Keratinocyte (primary cell): ENCODE results near the gene KIF5B.

Experiments used
- EZH2 ChIP-seq: IDR thresholded peaks from one replicate; pipeline ENCODE4 v1.6.1; 2012; ENCODE audit warnings: inconsistent platforms, mild to moderate bottlenecking, low read length, moderate library complexity
- TF ChIP-seq, protein P1 (sequence below), 3 experiments: IDR thresholded peaks in 1 of 3; conservative IDR thresholded peaks in 1 of 3; optimal IDR thresholded peaks in 1 of 3; 2 replicates in 2 of 3; 3 replicates in 1 of 3; pipeline versions ENCODE3 to v1.5.1; 2011; ENCODE audit warnings: low read length in 3 of 3, mild to moderate bottlenecking in 3 of 3, moderate library complexity in 2 of 3, control low read depth in 1 of 3, inconsistent platforms in 1 of 3; ENCODE audit not compliant: insufficient read depth in 2 of 3; ENCODE audit errors: extremely low read depth in 1 of 3

DNA sequence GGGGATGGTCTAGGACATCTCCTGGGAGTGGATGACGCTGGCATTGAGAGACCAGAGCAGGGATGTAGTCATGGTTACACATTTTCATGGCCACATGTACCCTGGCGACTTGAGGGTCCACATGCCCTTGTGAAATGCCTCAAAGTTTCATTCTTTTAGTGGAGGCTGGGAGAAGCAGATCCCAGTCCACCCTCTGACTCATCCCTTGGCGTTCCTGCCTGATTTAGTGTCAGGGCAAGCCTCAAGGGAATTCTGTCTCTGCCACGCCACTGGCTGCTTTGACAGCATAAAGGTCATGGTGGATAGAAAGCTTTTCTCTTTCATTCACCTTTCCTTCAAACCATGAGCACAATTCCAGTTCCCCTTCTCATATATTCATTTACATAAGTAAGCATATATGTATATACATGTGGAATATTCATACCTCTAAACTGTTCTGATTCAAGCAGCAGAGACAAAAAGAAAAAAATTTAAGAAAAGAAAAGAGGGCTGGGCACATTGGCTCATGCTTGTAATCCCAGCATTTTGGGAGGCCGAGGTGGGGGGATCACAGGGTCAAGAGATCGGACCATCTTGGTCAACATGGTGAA is 21.8 kb upstream of the KIF5B start:
- TF ChIP-seq, protein P1, sequence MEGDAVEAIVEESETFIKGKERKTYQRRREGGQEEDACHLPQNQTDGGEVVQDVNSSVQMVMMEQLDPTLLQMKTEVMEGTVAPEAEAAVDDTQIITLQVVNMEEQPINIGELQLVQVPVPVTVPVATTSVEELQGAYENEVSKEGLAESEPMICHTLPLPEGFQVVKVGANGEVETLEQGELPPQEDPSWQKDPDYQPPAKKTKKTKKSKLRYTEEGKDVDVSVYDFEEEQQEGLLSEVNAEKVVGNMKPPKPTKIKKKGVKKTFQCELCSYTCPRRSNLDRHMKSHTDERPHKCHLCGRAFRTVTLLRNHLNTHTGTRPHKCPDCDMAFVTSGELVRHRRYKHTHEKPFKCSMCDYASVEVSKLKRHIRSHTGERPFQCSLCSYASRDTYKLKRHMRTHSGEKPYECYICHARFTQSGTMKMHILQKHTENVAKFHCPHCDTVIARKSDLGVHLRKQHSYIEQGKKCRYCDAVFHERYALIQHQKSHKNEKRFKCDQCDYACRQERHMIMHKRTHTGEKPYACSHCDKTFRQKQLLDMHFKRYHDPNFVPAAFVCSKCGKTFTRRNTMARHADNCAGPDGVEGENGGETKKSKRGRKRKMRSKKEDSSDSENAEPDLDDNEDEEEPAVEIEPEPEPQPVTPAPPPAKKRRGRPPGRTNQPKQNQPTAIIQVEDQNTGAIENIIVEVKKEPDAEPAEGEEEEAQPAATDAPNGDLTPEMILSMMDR (optimal IDR thresholded peaks at IDR 0.05 in 1 of 3, IDR thresholded peaks at IDR 0.05 in 1 of 3, conservative IDR thresholded peaks at IDR 0.05 in 1 of 3; ENCODE audit: extremely low read depth in 1 of 3, insufficient read depth in 2 of 3, low read length in 3 of 3): no peak
- no peak for TF ChIP-seq EZH2
